Cerebellar cortex (tissue), 1 donor: ENCODE data around the gene P4HA3.

ENCODE experiments used
- DNase-seq: peaks from one replicate; pipeline ENCODE4 v3.0.0-alpha.2; 2015; ENCODE audit warnings: low spot score

The P4HA3 gene

DNA sequence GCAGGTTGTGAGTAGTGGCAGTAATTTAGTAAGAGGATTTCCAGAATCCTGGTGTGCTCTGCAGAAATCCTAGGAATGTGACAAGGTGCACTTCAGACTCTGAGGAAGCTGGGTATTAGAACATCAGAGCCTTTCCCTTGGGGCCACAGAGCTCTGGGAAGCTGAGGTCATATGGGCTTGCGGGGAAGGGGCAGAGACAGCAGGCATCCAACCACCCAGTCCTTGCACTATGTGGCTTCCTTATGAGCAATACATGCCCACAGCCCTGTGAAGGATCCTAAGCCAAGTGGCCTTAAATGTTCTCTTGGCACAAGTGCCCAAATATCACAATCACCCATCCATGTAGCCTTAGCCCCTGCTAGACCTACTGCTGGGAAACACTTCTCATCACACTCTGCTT lies 46.2 kb downstream of the P4HA3 start:
- no peak for DNase-seq

DNA sequence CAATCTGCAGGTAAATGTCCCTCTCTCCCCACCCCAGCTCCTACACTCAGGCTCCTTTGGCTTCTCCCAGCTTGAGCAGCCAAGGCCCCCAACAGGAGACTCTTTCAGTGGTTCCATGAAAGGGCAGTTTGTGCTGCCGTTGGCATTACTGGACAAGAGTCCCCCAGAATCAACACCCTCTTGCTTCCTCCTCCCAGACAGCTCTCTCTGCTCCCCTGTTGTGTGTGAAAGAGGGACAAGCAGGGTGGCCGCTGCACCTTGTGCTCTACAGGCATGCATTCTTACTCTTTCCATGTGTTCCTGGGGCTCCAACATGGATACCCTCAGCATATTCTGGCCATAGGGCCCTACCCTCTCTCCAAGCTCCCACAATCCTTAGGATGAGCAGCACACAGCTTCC lies 48.7 kb downstream of the P4HA3 start:
- no peak for DNase-seq

DNA sequence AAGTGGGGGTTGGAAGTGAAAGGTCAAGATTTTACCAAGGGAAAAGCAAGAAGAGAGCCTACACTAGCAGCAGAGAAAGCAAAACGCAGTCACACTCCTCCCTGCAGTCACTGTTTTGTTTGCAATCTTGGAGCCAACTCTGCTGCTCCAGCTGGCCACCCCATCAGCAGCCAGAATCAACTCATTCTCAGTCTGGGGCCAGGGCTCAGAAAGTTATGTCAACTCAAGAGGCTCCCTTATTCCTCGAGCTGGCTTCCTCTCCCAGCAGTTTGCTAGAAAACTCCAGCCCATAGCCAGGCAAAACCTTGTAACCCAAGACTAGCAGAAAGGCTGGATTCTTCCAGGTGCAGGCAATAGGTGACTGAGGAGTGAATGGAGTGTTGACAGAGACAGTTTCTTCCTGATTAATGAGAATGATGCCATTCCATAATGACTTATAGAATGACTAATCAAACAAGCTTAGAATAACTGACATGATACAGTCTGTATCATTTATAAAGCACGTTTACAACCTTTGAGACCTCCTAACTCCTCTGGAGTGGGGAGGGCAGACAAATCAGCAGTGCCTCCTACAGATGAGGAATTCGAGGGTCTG lies 53.4 kb downstream of the P4HA3 start:
- peak; percentile 41 for DNase-seq

DNA sequence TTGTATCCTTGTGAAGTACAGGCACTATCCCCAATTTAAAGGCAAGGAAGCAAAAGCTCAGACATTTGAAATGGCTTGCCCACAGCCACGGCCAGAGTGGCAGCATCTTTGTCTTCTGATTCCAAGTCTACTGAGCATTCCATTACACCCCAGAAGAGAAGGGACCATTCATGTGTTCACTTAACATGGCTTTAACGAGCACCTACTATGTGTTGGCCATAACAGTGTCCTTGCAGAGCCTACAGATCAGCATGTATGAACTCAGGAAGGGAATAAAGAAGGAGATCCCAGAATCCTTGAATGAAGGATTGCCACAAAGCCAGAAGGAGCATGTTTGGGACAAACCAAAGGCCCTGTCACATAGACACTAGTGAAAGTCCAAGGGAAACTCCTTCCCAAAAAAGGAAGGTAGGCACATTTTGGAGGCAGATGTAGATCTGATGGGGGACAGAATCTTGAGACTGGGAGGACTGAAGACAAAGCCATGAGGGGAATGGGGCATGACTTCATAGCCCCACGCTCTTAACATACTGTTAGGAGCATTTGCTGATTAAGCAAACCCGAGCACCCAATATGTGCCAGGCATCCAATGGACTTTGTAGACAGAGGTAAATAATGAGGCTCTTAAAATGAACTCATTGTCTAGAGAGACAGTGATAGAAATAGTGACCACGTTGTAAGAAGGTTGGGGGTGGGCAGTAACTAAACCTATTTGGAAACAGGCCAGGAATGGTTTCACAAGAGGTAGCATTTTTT lies 54.9 kb downstream of the P4HA3 start:
- no peak for DNase-seq

DNA sequence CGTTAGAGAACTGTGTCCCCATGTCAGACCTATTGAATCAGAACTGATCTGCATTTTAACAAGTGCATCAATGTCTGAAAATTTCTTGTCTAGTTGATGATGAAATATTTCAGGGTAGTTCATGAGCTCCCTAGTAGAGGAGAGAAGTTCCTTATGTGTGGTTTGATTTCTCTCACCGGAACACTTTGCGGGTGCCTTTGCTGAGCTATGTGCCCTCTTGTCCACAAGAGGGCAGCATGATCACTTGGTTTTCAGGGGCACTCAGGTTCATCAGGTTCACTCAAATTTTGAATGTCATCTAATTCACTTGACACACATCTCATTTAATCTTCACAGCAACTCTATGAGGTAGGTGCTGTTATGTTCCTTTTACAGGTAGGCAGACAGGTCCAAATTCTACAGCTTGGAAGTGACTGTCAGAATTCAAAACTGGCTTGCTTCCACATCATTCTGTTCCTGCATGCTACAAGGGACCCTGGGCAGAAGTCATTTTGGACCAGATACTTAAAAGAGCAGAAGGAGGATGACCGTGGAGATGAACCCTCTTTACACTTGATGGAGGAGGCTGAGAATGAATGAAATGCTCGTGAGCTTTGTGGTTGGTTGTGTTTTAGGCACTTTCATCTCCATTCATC lies 55.6 kb downstream of the P4HA3 start:
- peak; percentile 82 for DNase-seq

DNA sequence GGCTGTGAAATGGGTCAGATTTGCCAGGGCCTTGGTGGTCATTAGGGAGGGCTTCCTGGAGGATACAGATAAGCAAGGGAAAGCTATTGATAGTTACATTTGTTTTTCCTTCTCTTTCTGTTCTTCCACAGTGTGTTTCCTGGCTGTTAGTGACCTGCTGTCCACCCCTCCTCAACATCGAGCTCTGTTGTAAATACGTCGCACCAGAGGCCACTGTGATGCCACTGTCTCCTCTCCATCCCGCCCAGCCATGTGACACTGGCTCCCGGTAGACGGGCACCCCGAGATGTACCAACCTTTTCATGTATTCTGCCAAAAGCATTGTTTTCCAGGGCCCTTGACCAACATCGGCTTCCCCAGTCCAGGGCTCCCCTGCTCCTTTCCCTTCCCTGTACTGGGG lies 58.1 kb downstream of the P4HA3 start:
- no peak for DNase-seq

DNA sequence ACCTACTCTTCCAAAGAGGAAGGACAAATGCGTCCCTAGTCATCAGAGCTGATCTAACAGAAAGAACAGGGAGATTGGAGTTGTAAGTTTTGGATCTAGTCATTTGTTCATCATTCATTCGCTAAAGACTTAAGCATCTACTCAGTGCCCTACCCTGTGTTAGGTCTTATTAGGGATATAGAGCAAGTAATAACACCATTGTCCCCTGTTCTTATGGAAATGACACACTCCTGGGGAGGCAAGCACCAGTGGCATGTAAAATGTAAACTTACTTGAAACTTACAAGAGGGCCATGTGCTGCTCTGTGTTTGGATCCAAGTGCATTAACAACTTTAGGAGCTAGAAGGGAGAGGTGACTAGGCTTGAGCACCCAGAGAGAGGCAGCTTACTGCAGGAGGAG lies 61.9 kb downstream of the P4HA3 start:
- no peak for DNase-seq

DNA sequence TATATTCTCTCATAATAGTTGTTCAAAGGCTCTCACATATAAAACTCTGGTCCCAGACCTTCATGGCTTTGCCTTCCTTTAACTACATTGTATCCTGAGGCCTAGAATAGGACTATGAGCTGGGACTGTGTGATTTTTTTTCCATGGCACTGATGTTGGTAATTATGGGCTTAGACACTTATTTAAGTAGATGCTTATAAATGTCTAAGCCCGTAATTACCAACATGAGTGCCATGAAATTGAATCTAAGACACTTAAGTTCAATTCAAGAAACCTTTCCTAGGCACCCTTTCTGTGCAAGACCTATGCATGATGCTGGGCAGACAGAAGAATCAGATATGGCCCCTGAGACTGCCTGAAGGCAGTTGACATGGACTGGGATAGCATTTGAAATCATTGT lies 63.0 kb downstream of the P4HA3 start:
- no peak for DNase-seq

DNA sequence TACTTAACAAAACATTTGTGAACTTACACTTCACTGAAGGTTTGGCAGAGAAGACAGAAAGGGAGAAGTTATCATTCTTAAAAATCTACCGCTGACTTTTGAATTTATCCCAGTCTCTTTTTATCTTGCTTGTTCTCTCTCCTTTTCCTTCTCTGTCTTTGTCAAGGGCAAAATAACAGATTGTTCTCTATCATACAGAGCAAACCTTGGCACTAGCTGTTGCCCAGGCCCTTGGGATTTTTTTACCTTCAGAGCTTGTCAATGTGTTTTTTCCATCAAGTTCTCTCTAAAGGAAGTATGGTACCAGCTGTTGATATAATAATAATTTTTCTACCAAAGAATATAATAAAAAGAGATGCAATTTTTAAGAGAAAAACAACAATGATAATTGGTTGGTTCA lies 73.2 kb downstream of the P4HA3 start:
- DNase-seq: no peak

DNA sequence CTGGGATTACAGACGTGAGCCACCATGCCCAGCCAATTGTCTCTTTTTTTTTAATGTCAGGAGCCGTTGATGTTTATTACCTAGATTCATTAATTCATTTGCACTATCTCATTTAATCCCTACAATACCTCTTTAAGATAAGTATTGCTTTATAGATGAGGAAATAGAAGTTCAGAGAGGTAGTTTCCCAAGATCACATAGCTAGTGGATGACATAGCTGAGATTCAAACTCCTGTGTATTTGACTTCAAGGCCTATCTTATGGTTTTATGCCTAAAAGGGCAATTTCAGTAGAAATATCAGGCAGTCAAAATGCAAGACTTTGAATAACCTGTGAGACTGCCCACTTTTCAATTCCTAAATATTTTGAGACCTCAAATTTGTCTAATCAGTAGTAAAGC lies 73.9 kb downstream of the P4HA3 start:
- no peak for DNase-seq

DNA sequence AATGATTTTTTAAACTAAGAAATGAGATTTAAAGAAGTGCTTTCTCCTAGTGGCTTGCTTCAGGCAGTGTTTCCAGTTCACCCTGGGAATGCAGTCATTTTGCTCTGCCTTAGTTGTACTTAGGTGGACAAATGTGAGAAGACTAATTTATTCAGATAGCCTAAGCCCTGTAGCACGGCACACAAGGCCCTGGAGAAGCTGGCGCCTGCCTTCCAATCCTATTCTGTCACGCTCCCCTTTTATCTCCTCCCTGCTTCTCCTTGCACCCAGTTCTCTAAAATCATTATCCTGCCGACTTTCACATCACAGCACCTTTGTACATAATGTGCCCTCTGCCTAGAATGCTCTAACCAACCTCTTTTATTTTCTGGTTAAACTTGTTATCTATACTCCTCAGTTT lies 76.3 kb downstream of the P4HA3 start:
- DNase-seq: no peak

DNA sequence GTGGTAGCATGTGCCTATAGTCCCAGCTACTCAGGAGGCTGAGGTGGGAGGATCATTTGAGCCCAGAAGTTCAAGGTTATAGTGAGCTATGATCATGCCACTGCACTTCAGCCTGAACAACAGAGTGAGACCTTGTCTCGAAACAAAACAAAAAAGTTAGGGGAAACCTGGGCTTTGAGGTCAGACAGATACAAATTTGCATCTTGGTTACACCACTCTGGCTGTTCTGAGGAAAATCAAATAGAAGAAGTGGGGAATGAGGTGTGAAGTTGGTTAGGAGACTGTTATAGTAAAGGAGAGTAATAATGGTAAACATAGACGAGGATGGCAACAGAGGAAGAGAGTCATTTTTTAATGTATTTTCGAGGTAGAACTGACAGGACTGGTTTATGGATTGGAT lies 77.8 kb downstream of the P4HA3 start:
- no peak for DNase-seq

DNA sequence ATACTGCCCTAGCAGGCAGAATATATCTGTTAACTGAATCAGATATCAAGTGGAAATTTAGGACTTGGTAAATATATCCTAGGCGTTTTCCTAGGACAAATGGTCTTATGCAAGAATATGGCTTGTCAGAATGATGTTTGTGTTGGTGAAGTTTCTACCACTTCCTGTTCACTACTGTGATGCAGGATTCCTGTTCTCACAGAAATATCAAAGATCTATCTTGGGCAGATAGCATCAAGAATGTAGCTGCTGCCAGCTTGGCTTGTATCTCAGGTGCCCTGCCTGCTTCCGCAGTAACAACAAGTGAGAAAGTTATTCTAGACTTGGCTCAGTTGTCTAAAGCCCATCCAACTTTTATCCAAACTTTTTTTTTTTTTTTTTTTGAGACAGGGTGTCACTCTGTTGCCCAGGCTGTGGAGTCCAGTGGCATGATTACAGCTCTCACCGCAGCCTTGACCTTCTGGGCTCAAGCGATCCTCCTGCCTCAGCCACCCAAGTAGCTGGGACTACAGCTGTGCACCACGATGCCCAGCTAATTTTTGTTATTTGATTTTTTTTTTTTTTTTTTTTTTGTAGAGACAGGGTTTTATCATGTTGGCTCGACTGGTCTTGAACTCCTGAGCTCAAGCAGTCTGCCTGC lies 79.0 kb downstream of the P4HA3 start:
- no peak for DNase-seq

DNA sequence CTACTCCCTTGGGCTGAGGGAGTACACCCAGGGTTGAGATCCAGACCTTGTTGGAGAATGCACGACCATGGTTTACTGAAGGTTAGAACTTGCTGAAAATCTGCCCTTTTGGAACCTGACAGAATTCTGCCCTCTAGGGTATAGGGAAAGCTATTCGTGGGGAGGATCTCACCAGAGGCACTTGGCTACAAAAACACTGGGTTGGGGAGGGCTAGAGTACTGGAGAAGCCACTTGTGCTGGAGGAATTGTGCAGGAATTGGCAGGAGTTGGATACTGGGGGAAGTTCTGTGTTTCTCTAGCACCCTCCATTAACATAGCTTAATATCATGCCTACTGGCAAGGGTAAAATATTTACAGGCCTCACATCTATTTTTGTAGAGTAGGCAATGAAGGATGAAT lies 84.5 kb downstream of the P4HA3 start:
- no peak for DNase-seq

DNA sequence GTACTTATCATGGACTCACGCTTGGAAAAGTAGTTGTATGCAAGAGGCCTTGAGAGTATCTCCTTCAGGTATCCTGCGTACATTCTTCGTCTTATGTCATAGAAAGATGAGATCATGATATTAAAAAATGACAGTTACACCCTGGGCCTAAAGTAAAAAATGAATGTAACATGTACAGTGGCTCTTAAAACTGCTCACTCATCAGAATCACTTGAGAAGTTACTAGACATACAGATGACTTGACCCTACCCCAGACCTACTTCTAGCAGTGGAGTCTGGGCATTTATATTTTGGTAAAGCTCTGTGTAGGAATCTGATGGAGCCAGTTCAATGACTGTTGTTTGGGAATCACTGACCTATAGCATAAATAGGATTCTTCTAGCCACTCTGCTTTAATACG lies 85.9 kb downstream of the P4HA3 start:
- DNase-seq: no peak

DNA sequence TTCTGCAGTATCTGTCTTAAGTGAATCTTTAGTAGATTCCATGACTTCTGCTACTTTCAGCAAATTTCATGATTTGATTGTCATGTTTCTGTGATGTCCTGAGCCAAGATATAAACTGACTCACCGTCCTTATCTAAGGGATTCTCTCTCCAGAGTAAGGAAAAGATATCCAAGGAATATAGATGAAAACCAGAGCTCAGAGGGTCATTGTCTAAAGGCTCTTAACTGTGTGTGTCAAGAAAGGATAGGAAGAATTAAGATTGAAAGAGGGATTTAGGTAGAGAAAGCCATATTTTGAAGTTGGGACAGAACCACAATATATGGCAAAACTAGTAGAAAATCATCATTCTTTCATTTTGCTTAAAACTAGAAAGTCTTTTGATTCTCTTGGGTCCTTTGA lies 89.6 kb downstream of the P4HA3 start:
- DNase-seq: no peak

DNA sequence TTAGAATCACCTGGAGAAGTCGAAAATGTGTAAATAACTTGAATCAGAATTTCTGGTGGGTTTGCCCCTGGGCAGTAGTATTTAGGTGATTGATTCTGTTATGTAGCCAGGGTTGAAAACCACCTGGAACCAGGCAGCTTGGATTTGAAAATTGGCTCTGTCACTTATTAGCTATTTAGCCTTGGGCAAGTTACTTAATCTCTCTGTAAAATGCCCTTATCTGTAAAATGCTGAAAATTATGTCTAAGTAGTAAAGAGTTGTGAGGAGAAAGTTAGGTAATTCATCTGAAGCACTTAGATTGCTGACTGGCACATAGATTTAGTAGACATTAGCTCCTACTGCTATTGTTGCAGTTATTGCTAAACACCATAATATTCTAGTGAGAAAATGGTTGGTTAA lies 91.1 kb downstream of the P4HA3 start:
- DNase-seq: no peak
